Measurements from ENCODE around the gene ZNF836. TPM values are rescaled to one million over a fixed set of nuclear protein-coding genes. Genes with fewer than 3 reads are reported as not detected.
A peak's percentile ranks its signal among the peaks of the same experiment; 100 is the strongest.
"Not testable (repeated sequence)": the region's sequence is repeated elsewhere in the genome, so short reads cannot be mapped to it uniquely, and the experiment has no call there.

Gene ZNF836
- total RNA-seq, 1 experiment from 2014 or later, result 4.3 TPM

DNA sequence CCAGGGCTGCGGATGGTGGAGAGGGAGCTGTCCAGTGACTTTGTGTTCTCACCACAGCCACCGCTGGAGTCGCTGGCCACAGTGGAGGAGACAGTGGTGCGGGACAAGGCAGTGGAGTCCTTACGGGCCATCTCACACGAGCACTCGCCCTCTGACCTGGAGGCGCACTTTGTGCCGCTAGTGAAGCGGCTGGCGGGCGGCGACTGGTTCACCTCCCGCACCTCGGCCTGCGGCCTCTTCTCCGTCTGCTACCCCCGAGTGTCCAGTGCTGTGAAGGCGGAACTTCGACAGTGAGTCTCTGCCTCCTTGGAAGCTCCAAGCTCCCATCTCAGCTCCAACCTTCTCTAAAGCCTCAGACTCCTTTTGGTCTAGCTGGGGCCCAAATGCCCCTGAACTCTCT, 39.8 kb upstream of the ZNF836 start:
- CTCF ChIA-PET, result interaction anchor here (0.6 to 1.8 kb wide), 2 partner anchors 26 to 30 kb away, joined by 3 to 6 read pairs; no protein-coding TSS in a partner anchor
- H3K4me1 Mint-ChIP-seq (ENCODE audit: insufficient read depth, unreplicated experiment), result no peaks in the 10 kb centered on the region
- intact Hi-C loops (cut with micrococcal nuclease), result no loop called here
- DNase-seq (ENCODE audit: unreplicated experiment), result no peak
- no peak overlapping the region for H3K27ac Mint-ChIP-seq (ENCODE audit: low read depth, unreplicated experiment)
- H3K9me3 Mint-ChIP-seq (ENCODE audit: unreplicated experiment), result no peaks in the 10 kb centered on the region
- H3K27me3 Mint-ChIP-seq (ENCODE audit: insufficient read depth, unreplicated experiment), result no peaks in the 10 kb centered on the region
- TF ChIP-seq, protein P1, sequence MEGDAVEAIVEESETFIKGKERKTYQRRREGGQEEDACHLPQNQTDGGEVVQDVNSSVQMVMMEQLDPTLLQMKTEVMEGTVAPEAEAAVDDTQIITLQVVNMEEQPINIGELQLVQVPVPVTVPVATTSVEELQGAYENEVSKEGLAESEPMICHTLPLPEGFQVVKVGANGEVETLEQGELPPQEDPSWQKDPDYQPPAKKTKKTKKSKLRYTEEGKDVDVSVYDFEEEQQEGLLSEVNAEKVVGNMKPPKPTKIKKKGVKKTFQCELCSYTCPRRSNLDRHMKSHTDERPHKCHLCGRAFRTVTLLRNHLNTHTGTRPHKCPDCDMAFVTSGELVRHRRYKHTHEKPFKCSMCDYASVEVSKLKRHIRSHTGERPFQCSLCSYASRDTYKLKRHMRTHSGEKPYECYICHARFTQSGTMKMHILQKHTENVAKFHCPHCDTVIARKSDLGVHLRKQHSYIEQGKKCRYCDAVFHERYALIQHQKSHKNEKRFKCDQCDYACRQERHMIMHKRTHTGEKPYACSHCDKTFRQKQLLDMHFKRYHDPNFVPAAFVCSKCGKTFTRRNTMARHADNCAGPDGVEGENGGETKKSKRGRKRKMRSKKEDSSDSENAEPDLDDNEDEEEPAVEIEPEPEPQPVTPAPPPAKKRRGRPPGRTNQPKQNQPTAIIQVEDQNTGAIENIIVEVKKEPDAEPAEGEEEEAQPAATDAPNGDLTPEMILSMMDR (IDR thresholded peaks at IDR 0.05; ENCODE audit: unreplicated experiment), result no peak
- POLR2A ChIA-PET, result no interaction called here
- BruUV-seq (replicated peaks), result no TSS peak
- no peak overlapping the region for H3K4me3 Mint-ChIP-seq (ENCODE audit: unreplicated experiment)
- peaks cover 92% of the 10 kb centered on the region for H3K36me3 Mint-ChIP-seq (ENCODE audit: insufficient read depth, unreplicated experiment)

DNA sequence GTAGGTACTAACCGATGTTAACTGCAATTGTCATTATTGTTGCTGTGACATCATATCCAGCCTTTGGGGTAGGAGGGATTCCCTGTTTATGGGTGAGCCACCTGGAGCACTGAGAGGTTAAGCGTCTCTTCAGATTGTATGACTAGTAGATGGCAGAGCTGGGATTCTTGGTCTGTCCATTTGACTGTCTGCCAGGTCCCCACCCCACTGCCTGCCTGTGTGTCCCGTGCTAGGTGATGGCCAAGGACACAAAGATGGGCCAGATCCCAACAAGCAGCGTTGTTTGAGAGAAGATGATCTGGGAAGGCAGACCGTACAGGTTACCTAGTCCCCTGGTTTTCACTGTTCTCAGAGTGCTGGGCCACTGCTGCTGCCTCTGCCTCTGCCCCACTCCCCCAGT, 35.1 kb upstream of the ZNF836 start:
- H3K4me1 Mint-ChIP-seq (ENCODE audit: insufficient read depth, unreplicated experiment), result peaks cover 10% of the 10 kb centered on the region
- POLR2A ChIA-PET, result no interaction called here
- intact Hi-C loops (cut with micrococcal nuclease), result no loop called here
- TF ChIP-seq, protein P1 (IDR thresholded peaks at IDR 0.05; ENCODE audit: unreplicated experiment), result no peak
- no peaks in the 10 kb centered on the region for H3K9me3 Mint-ChIP-seq (ENCODE audit: unreplicated experiment)
- H3K4me3 Mint-ChIP-seq (ENCODE audit: unreplicated experiment), result no peak overlapping the region
- DNase-seq (ENCODE audit: unreplicated experiment), result no peak
- peaks cover 79% of the 10 kb centered on the region for H3K36me3 Mint-ChIP-seq (ENCODE audit: insufficient read depth, unreplicated experiment)
- H3K27ac Mint-ChIP-seq (ENCODE audit: low read depth, unreplicated experiment), result no peak overlapping the region
- BruUV-seq (replicated peaks), result no TSS peak
- H3K27me3 Mint-ChIP-seq (ENCODE audit: insufficient read depth, unreplicated experiment), result no peaks in the 10 kb centered on the region
- CTCF ChIA-PET, result no interaction called here

DNA sequence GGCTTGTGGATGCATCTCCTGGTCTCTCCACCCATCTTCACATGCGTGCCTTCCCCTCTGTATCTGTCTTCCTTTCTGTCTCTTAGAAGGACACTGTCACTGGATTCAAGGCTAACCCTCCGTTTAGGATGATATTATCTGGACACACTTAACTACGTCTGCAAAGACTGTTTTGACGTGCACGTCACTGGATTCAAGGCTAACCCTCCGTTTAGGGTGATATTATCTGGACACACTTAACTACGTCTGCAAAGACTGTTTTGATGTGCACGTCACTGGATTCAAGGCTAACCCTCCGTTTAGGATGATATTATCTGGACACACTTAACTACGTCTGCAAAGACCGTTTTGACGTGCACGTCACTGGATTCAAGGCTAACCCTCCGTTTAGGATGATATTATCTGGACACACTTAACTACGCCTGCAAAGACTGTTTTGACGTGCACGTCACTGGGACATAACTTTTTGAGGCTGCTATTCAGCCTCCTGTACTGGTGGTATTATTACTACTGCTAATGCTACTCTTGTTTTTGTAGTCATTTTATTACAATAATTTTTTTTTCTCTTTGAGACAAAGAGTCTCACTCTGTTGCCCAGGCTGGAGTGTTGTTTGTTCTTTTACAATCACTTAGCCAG, 29.5 kb upstream of the ZNF836 start:
- intact Hi-C loops (cut with micrococcal nuclease); H3K27ac Mint-ChIP-seq (ENCODE audit: low read depth, unreplicated experiment); DNase-seq (ENCODE audit: unreplicated experiment); H3K27me3 Mint-ChIP-seq (ENCODE audit: insufficient read depth, unreplicated experiment); H3K4me3 Mint-ChIP-seq (ENCODE audit: unreplicated experiment); H3K9me3 Mint-ChIP-seq (ENCODE audit: unreplicated experiment); BruUV-seq (replicated peaks): not testable (repeated sequence)
- peaks cover 19% of the 10 kb centered on the region for H3K4me1 Mint-ChIP-seq (ENCODE audit: insufficient read depth, unreplicated experiment)
- ChIA-PET POLR2A (interaction anchor here (1.0 kb wide), 1 partner anchor 61 kb away, joined by 4 read pairs; the partner anchor contains the start of gene ZNF616), CTCF (interaction anchor here (1.6 kb wide), 1 partner anchor 11 kb away, joined by 4 read pairs; the partner anchor contains the start of gene PPP2R1A)
- peaks cover 67% of the 10 kb centered on the region for H3K36me3 Mint-ChIP-seq (ENCODE audit: insufficient read depth, unreplicated experiment)

DNA sequence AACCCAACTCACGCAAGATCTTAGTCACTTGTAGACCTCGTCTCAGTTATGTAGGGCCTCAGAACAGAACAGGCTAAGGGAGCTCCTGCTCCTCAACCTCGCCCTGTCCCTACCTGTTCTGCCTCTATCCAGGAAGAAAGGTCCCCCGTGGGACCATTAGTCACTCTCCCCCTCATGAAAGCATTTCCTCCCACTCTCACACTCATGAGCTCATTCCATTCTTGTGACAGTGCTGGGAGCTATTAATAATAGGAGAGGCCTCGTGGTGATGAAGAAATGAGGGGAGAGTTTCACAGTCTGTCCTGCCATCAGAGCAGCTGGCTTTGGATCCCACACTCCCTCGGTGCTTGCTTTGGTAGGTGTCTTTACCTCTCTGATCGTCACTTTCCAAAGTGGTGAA, 28.6 kb upstream of the ZNF836 start:
- CTCF ChIA-PET, result interaction anchor here (1.6 to 1.7 kb wide), 2 partner anchors 11 to 37 kb away, joined by 4 to 5 read pairs; partner anchors contain the start of gene PPP2R1A
- H3K27me3 Mint-ChIP-seq (ENCODE audit: insufficient read depth, unreplicated experiment), result no peaks in the 10 kb centered on the region
- TF ChIP-seq, protein P1 (IDR thresholded peaks at IDR 0.05; ENCODE audit: unreplicated experiment), result no peak
- POLR2A ChIA-PET, result interaction anchor here (1.0 to 1.9 kb wide), 4 partner anchors 11 to 61 kb away, joined by 3 to 8 read pairs (median 4); partner anchors contain the start of gene ZNF616
- intact Hi-C loops (cut with micrococcal nuclease), result no loop called here
- no peaks in the 10 kb centered on the region for H3K9me3 Mint-ChIP-seq (ENCODE audit: unreplicated experiment)
- H3K4me1 Mint-ChIP-seq (ENCODE audit: insufficient read depth, unreplicated experiment), result peaks cover 18% of the 10 kb centered on the region
- no peak for DNase-seq (ENCODE audit: unreplicated experiment)
- no TSS peak for BruUV-seq (replicated peaks)
- peak overlapping the region; percentile 49 for H3K27ac Mint-ChIP-seq (ENCODE audit: low read depth, unreplicated experiment)
- H3K4me3 Mint-ChIP-seq (ENCODE audit: unreplicated experiment), result no peak overlapping the region
- H3K36me3 Mint-ChIP-seq (ENCODE audit: insufficient read depth, unreplicated experiment), result peaks cover 68% of the 10 kb centered on the region

All from MCF 10A (cell line).